ENCODE data around the gene BRICD5.
"Not testable (repeated sequence)": the region's sequence is repeated elsewhere in the genome, so short reads cannot be mapped to it uniquely, and the experiment has no call there.

Gene BRICD5

GRCh38 chr16:2210386-2211365, at the start of gene BRICD5:
Gene BRICD5 (minus strand): TSS chr16:2210863. CDS start chr16:2210833, 30 bp downstream.
- DNase-seq (ENCODE audit: low read depth): no peak

- DNase-seq (ENCODE audit: low read depth): no peak
Observed at GRCh38 chr16:2260250-2260649, 49.6 kb upstream of the BRICD5 start.

- DNase-seq (ENCODE audit: low read depth): not testable (repeated sequence)
Observed at GRCh38 chr16:2258530-2258929, 47.9 kb upstream of the BRICD5 start.

- no peak for DNase-seq (ENCODE audit: low read depth)
Observed at GRCh38 chr16:2257726-2258125, 47.1 kb upstream of the BRICD5 start.

GRCh38 chr16:2256531-2257140, 46.0 kb upstream of the BRICD5 start:
- no peak for DNase-seq (ENCODE audit: low read depth)

GRCh38 chr16:2253293-2253692, 42.6 kb upstream of the BRICD5 start:
- DNase-seq (ENCODE audit: low read depth): no peak

GRCh38 chr16:2252806-2253148, 42.1 kb upstream of the BRICD5 start:
- DNase-seq (ENCODE audit: low read depth): no peak

- DNase-seq (ENCODE audit: low read depth): peak; percentile 65
Observed at GRCh38 chr16:2251296-2252111, 40.8 kb upstream of the BRICD5 start, which contains the start of gene ECI1. Gene ECI1 (minus strand): TSS chr16:2251587. CDS start chr16:2251566, 21 bp downstream.

- DNase-seq (ENCODE audit: low read depth): peak; percentile 17
Observed at GRCh38 chr16:2250652-2251295, 40.1 kb upstream of the BRICD5 start.

GRCh38 chr16:2246301-2246885, 35.7 kb upstream of the BRICD5 start:
- DNase-seq (ENCODE audit: low read depth): no peak

- no peak for DNase-seq (ENCODE audit: low read depth)
Observed at GRCh38 chr16:2244926-2245795, 34.5 kb upstream of the BRICD5 start.

- no peak for DNase-seq (ENCODE audit: low read depth)
Observed at GRCh38 chr16:2244301-2244700, 33.6 kb upstream of the BRICD5 start.

GRCh38 chr16:2243781-2244180, 33.1 kb upstream of the BRICD5 start:
- no peak for DNase-seq (ENCODE audit: low read depth)

GRCh38 chr16:2243031-2243528, 32.4 kb upstream of the BRICD5 start:
- DNase-seq (ENCODE audit: low read depth): no peak

- DNase-seq (ENCODE audit: low read depth): no peak
Observed at GRCh38 chr16:2242598-2242997, 31.9 kb upstream of the BRICD5 start.

GRCh38 chr16:2240331-2240730, 29.7 kb upstream of the BRICD5 start:
- not testable (repeated sequence) for DNase-seq (ENCODE audit: low read depth)

- no peak for DNase-seq (ENCODE audit: low read depth)
Observed at GRCh38 chr16:2238838-2239675, 28.4 kb upstream of the BRICD5 start.

- DNase-seq (ENCODE audit: low read depth): no peak
Observed at GRCh38 chr16:2238150-2238837, 27.6 kb upstream of the BRICD5 start.
